Fibroblast of peridontal ligament (primary cell): ENCODE measurements around the gene FGF14.
A peak's percentile ranks its signal among the peaks of the same experiment; 100 is the strongest.
"Not testable (repeated sequence)": the region's sequence is repeated elsewhere in the genome, so short reads cannot be mapped to it uniquely, and the experiment has no call there.

Experiments used
- DNase-seq: peaks from one replicate; pipeline ENCODE4 v3.0.0-alpha.2; 2010; ENCODE audit errors: extremely low read depth

FGF14 gene

GRCh38 chr13:102195566-102196462 lies 206.0 kb downstream of the FGF14 start:
- DNase-seq: no peak

GRCh38 chr13:102192858-102193257 lies 209.0 kb downstream of the FGF14 start:
- no peak for DNase-seq

DNA sequence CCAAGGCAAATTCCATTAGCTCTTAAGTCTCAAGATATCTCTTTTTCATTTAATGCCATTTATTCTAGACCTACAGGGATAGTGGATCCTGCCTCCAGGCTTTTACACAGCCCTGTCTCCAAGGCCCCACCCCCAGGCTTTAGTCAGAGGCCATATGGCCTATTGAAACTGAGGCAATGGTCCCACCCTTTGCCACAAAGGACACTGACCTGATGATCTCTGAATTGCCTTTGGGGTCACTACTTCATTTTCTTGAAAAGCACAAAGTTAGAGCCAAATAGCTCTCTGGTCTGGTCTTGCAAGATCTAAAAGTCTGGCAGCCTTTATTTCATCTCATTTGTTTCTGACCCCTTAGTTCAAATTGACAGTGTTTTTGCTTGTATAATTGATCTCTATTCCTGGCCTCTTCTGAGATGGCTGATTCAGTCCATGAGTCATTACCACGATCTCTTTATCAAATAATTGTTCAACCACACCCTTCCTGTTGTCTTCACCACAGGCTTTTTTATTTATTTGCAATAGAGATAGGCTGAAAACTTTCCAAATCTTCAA lies 209.8 kb downstream of the FGF14 start:
- DNase-seq: peak; percentile 0

DNA sequence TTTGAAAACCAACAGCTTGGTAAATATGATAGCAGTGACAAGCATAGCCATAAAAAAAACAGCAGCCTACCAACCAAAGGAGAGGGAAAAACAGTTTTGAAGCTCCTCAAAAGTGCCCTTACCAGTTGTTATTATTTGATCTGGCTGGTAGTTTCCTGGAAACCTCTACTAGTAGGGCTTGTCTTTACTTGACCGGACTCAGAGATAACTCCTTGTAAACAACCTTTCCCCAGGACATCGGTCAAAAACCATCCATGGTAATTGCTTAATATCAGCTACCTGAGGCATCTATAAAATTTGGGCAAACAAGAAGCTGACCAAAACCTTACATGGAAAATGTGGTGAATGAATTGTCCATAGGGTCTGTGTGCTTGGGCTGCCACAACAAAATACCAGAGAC lies 210.9 kb downstream of the FGF14 start:
- DNase-seq: no peak

GRCh38 chr13:102187313-102187712 lies 214.5 kb downstream of the FGF14 start:
- no peak for DNase-seq

GRCh38 chr13:102185375-102185984 lies 216.4 kb downstream of the FGF14 start:
- no peak for DNase-seq

GRCh38 chr13:102183509-102184182 lies 218.2 kb downstream of the FGF14 start:
- no peak for DNase-seq

- DNase-seq: no peak
Observed at GRCh38 chr13:102182170-102182569, 219.7 kb downstream of the FGF14 start.

DNA sequence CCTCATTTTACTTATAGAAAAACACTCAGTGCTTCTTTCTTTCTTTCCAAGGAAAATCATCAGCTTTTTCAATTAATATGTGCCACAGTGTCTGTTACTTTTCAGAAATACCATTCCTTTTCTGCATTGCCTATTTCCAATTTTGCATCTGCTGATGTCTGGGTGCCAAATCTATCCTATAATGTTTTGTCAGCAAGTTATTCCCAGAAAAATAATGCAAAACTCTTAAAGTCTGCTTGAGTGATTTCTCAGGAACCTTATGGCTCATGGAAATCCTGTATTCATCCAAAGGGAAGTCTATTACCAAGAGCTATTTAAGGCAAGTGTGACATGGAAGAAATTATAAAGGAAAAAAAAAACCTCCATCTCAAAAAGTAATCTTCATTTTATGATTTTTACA lies 224.4 kb downstream of the FGF14 start:
- no peak for DNase-seq

DNA sequence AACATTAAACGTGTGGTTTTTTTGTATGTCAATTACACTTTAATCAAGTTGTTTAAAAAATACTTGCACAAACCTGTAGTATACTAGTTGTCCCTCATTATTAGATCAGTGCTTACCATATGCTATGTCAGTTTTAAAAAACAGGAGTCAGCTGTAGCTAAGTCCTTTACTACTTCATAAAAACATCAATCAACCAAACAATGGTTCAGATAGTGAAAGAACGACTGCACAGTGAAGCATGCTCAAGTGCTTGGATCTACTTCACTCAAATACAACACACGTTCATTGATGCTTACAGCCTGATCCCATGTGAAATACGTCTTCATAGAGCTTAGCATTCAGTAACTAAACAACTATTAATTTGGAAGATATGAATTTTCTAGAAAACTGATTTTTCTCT lies 225.0 kb downstream of the FGF14 start:
- no peak for DNase-seq

GRCh38 chr13:102172406-102172805 lies 229.4 kb downstream of the FGF14 start:
- DNase-seq: no peak

- no peak for DNase-seq
Observed at GRCh38 chr13:102170305-102170704, 231.5 kb downstream of the FGF14 start.

DNA sequence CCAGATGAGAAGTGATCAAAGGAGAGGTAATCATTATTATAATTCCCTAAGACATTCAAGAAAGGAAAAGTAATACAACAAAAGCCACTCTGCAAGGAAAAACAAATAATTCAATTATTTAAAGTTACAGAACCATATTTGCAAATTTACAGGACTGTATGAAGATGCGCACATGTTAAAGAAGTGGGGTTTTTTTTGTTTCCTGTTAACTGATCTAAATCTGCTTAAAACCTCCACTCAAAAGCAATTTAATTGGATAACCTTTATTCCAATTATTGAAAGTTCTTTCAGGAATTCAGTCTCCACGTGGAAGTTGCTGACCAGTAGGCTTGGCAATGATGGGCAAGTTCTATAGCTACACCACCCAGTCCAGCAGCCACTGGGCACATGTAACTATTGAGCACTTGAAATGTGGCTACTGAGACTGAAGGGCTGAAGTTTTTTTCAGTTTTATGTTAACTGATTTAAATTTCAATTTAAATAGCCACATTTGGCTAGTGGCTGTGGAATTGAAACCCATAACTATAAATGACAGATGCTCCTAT lies 232.3 kb downstream of the FGF14 start:
- DNase-seq: no peak

DNA sequence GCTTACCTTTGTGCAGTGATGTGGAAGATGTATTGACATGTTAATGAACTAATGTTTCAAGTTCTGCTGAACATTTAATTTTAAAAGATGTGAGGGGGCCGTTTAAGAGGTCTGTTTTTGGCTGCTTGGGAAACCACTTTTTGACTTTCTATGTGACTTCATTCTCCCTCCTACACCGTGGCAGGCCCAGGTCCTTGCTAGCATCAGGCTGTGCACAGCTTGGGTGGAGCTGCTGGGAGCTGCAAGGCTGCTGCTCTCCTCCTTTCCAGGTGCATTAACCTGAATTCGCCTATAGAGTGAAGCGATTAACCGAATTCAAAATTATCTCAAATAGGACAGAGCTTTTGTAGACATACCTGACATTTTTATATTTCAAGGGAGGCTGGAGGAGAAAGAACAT lies 249.1 kb downstream of the FGF14 start:
- no peak for DNase-seq

DNA sequence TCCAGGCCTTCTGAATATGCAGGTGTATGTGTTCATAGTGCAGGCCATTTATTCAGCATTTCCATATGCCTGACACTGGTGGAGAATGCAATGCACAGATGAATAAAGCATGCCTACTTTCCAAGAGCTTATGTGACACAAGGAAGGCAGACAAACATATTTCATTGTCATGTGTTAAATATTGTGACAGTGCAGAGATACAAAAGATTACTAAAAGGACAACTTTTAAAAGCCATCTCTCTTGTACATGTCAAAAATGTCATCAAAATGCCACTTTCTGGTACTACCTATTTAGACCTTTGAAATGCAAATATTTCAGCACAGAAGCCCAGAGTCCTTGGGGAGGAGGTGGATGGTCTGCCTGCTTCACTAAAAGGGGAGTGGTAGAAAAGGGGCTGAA lies 254.5 kb downstream of the FGF14 start:
- DNase-seq: no peak

DNA sequence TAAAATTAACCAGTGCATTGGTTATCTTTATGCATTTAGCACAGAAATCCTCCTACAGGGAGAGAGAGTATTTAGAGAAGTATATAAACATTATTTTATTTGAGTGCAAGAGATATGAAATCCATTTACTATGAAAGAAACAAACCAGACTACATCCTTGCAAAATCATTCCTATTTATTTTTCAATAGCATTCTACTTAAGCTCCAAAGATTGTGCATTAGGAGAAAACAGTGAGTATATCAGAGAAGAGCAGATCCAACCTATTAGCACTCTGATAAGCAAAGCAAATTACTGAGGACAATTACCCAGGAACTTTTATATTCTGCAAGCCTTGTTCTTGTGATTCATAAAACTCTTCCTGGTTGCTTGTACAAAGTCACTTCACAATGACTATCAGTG lies 256.1 kb downstream of the FGF14 start:
- no peak for DNase-seq

DNA sequence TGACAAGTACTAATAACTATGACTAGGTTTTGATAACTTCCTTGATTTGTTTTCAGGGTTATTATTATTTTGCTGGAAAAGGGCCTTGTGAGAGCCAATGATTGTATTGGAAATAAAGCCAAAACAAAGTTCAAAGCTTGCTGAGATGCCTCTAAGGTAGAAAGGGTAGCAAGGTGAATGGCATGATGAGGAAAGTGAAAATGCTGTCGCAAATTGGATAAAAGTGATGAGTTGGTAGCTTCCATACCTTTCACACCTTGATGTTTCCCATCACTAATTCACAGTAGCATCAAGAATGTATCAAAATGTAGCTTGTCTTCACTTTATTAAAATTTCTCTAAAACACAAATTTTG lies 259.4 kb downstream of the FGF14 start:
- no peak for DNase-seq

DNA sequence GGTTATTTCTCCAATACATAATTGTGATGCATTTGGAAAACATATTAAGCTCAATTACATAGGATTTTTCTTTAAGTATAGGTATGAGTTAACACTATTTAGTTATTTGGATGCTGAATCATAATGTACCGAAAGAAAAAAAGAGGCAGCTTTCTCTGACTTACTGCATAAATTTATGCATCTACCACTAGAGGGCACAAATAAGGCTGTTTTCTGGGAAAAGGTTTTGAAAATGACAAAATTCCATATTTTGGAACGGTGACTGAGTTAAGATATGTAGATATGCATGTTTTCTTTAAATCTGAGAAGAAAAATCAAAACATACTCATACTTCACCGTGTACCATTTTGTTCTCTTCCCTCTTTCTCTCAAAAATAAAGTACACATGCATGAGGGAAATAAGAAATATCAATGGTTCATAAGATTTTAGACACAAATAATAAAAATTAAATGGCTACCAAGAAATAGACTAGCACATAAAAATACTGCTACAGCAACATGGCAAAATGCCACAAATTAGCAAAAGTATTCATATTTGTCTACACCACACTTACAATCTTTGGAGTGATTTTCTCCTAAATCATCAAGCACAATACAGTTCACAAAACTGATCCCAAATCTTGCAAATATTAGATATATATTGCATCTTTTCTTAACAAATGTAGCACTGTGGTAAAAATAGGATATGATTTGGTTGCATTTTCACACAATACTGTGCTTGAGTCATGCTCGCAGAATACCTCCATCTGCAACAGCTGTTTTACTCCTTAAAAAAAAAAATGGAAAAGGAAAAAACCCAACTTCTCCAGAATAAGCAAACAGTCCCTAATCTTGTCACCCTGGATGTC lies 260.0 kb downstream of the FGF14 start:
- DNase-seq: peak; percentile 38

- no peak for DNase-seq
Observed at GRCh38 chr13:102139626-102140025, 262.2 kb downstream of the FGF14 start.

DNA sequence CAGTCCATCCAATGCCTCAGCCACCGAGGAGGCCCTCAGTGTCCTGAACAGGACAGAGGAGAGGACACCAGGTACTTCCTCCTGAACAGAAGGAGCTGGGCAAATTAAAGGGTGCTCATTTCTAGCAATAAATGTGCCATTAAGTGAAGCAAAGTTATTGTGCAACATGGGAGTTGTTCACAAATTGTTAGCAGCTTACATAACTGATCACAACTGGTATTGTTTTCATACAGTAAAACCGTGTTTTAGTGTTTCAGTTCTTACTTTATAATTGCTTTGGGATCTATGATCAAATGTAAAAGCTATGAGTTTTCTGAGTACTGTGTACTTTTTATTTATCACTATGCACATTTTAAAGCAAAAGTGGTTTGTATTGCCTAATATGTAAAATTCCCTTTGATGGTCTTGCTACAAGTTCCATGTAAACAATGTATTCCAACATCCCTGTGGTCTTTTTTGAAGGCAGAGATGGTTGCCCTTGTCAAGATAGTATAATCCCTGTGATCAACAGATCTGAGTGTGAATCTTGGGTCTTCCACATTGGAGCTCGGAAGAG lies 263.1 kb downstream of the FGF14 start:
- no peak for DNase-seq

DNA sequence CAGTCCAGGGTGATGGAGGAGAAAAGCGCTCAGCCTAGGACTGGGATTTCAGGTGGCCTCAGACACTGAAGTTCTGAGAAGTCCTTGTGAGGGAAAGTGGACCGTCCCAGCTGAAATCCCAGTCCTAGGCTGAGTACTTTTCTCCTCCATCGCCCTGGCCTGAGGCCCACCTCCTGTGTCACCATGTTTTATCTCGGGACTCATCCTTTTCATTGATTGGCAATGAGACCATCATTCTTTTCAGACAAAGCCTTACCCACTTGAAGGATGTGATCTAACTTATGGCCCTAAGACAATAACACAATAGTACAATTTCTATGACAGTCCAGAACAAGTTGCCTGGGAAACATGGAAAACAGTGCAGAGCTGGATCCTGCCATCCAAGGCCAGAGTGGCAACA lies 263.9 kb downstream of the FGF14 start:
- DNase-seq: not testable (repeated sequence)
